HEK293 (cell line): ENCODE results near the gene DOCK1.
A peak's percentile ranks its signal among the peaks of the same experiment; 100 is the strongest.

Experiments used
- CTCF ChIA-PET: fragments of 350-600 bp; formaldehyde crosslinking; extraction: SDS; loops from one replicate; lab custom pipeline; 2021; ENCODE audit warnings: antibody characterized with exemption; lab: Yijun Ruan, JAX
- POLR2A ChIA-PET: fragments of 300-600 bp; formaldehyde crosslinking; extraction: SDS; loops from one replicate; lab custom pipeline; 2020; ENCODE audit warnings: antibody characterized with exemption, inconsistent platforms; lab: Yijun Ruan, JAX
- H3K27ac ChIP-seq: fragments of 200-500 bp; sonication (Bioruptor generic); 2 replicates; pipeline ENCODE4 v1.5.1; 2014; ENCODE audit warnings: low read depth, low read length, control low read depth, inconsistent platforms; ENCODE audit errors: extremely low read depth
- H3K36me3 ChIP-seq, 2 experiments: fragments of 200-500 bp in 1 of 2; sonication (Bioruptor generic) in 1 of 2; 1 replicate in 1 of 2; 2 replicates in 1 of 2; pipeline ENCODE4 v1.5.1; 2014 to 2017; ENCODE audit warnings: inconsistent platforms in 2 of 2, low read length in 2 of 2; ENCODE audit not compliant: control insufficient read depth in 2 of 2, insufficient read depth in 1 of 2
- H3K4me1 ChIP-seq: fragments of 200-500 bp; sonication (Bioruptor generic); 2 replicates; pipeline ENCODE4 v1.5.1; 2014; ENCODE audit warnings: mild to moderate bottlenecking, low read length, inconsistent platforms; ENCODE audit not compliant: control insufficient read depth, insufficient read depth
- H3K4me3 ChIP-seq: 2 replicates; pipeline ENCODE4 v1.5.1; 2011; ENCODE audit warnings: low read depth, mild to moderate bottlenecking, control low read depth, low read length, moderate library complexity
- H3K9me3 ChIP-seq: fragments of 200-500 bp; sonication (Bioruptor generic); 2 replicates; pipeline ENCODE4 v1.5.1; 2014; ENCODE audit warnings: low read depth, low read length, inconsistent platforms; ENCODE audit not compliant: control insufficient read depth, insufficient read depth
- GFI1B ChIP-seq: fragments of 450-650 bp; formaldehyde crosslinking; IDR thresholded peaks from 2 replicates; pipeline ENCODE4 v1.5.1; 2016; ENCODE audit warnings: missing biosample characterization, missing genetic modification characterization
- IKZF3 ChIP-seq: fragments of 450-650 bp; IDR thresholded peaks from 2 replicates; pipeline ENCODE4 v1.5.0; 2018; ENCODE audit warnings: missing biosample characterization, mild to moderate bottlenecking, missing genetic modification characterization, moderate library complexity
- REPIN1 ChIP-seq: fragments of 450-650 bp; formaldehyde crosslinking; IDR thresholded peaks from 2 replicates; pipeline ENCODE4 v1.5.1; 2017; ENCODE audit warnings: missing biosample characterization, missing genetic modification characterization, low read depth
- SP2 ChIP-seq: fragments of 450-650 bp; formaldehyde crosslinking; IDR thresholded peaks from 2 replicates; pipeline ENCODE4 v1.5.1; 2016; ENCODE audit warnings: missing biosample characterization, missing genetic modification characterization
- SP3 ChIP-seq: fragments of 450-650 bp; formaldehyde crosslinking; IDR thresholded peaks from 2 replicates; pipeline ENCODE4 v1.5.1; 2016; ENCODE audit warnings: missing biosample characterization, missing genetic modification characterization
- ZBTB11 ChIP-seq: fragments of 450-650 bp; formaldehyde crosslinking; conservative IDR thresholded peaks from 2 replicates; pipeline ENCODE4 v1.5.1; 2016; ENCODE audit warnings: low read depth, missing biosample characterization, missing genetic modification characterization
- ZBTB21 ChIP-seq: fragments of 450-650 bp; formaldehyde crosslinking; IDR thresholded peaks from 2 replicates; pipeline ENCODE4 v1.5.1; 2017; ENCODE audit warnings: missing biosample characterization, missing genetic modification characterization
- ZBTB8A ChIP-seq: fragments of 450-650 bp; formaldehyde crosslinking; IDR thresholded peaks from 2 replicates; pipeline ENCODE4 v1.5.1; 2016; ENCODE audit warnings: missing biosample characterization, missing genetic modification characterization
- ZNF132 ChIP-seq: fragments of 450-650 bp; formaldehyde crosslinking; IDR thresholded peaks from 2 replicates; pipeline ENCODE4 v1.5.1; 2017; ENCODE audit warnings: missing biosample characterization, missing genetic modification characterization, borderline replicate concordance
- ZNF138 ChIP-seq: fragments of 450-650 bp; formaldehyde crosslinking; IDR thresholded peaks from 2 replicates; pipeline ENCODE4 v1.5.1; 2016; ENCODE audit warnings: missing biosample characterization, missing genetic modification characterization, borderline replicate concordance
- ZNF140 ChIP-seq: fragments of 450-650 bp; formaldehyde crosslinking; IDR thresholded peaks from 2 replicates; pipeline ENCODE4 v1.5.1; 2016; ENCODE audit warnings: missing biosample characterization, missing genetic modification characterization
- ZNF174 ChIP-seq: fragments of 450-650 bp; formaldehyde crosslinking; IDR thresholded peaks from 2 replicates; pipeline ENCODE4 v1.5.0; 2017; ENCODE audit warnings: missing biosample characterization, mild to moderate bottlenecking, missing genetic modification characterization
- ZNF175 ChIP-seq: fragments of 450-650 bp; formaldehyde crosslinking; IDR thresholded peaks from 2 replicates; pipeline ENCODE4 v1.5.1; 2016; ENCODE audit warnings: missing biosample characterization, missing genetic modification characterization
- ZNF19 ChIP-seq: fragments of 450-650 bp; formaldehyde crosslinking; IDR thresholded peaks from 2 replicates; pipeline ENCODE4; 2016; ENCODE audit warnings: missing biosample characterization, missing genetic modification characterization, low read depth
- ZNF280D ChIP-seq: fragments of 450-650 bp; formaldehyde crosslinking; IDR thresholded peaks from 2 replicates; pipeline ENCODE4 v1.5.1; 2016; ENCODE audit warnings: missing biosample characterization, missing genetic modification characterization
- ZNF311 ChIP-seq: fragments of 450-650 bp; formaldehyde crosslinking; IDR thresholded peaks from 2 replicates; pipeline ENCODE4 v1.5.1; 2017; ENCODE audit warnings: missing biosample characterization, missing genetic modification characterization, borderline replicate concordance
- ZNF560 ChIP-seq: fragments of 450-650 bp; formaldehyde crosslinking; IDR thresholded peaks from 2 replicates; pipeline ENCODE4 v1.5.1; 2017; ENCODE audit warnings: missing biosample characterization, missing genetic modification characterization, borderline replicate concordance
- ZNF623 ChIP-seq: fragments of 450-650 bp; formaldehyde crosslinking; IDR thresholded peaks from 2 replicates; pipeline ENCODE4 v1.5.1; 2016; ENCODE audit warnings: missing biosample characterization, missing genetic modification characterization
- ZNF843 ChIP-seq: fragments of 450-650 bp; formaldehyde crosslinking; IDR thresholded peaks from 2 replicates; pipeline ENCODE4 v1.5.1; 2016; ENCODE audit warnings: missing biosample characterization, missing genetic modification characterization
- ZXDB ChIP-seq: fragments of 450-650 bp; formaldehyde crosslinking; IDR thresholded peaks from 2 replicates; pipeline ENCODE4 v1.5.1; 2016; ENCODE audit warnings: missing biosample characterization, missing genetic modification characterization
- TF ChIP-seq, protein P1 (sequence below): fragments of 450-650 bp; formaldehyde crosslinking; IDR thresholded peaks from 2 replicates; pipeline ENCODE4; 2016; ENCODE audit warnings: missing biosample characterization, missing genetic modification characterization
- TF ChIP-seq, protein P2 (sequence below): fragments of 450-650 bp; formaldehyde crosslinking; IDR thresholded peaks from 2 replicates; pipeline ENCODE4 v1.5.1; 2016; ENCODE audit warnings: missing biosample characterization, missing genetic modification characterization
- TF ChIP-seq, protein P3 (sequence below): fragments of 450-650 bp; formaldehyde crosslinking; IDR thresholded peaks from 2 replicates; pipeline ENCODE4 v1.5.1; 2017; ENCODE audit warnings: missing biosample characterization, mild to moderate bottlenecking, missing genetic modification characterization, moderate library complexity

Gene DOCK1

GRCh38 chr10:127035827-127036226 lies 130.6 kb downstream of the DOCK1 start (continued):
- TF ChIP-seq ZNF560 (tag by site-specific recombination) (peak; percentile 49; the same call in 1 of the 2 replicates), ZNF623 (tag by site-specific recombination) (peak; percentile 67), ZBTB11 (tag by site-specific recombination) (peak; percentile 64), GFI1B (no peak), ZBTB8A (tag by site-specific recombination) (peak; percentile 57), ZNF843 (tag by site-specific recombination) (no peak), ZNF19 (tag by site-specific recombination) (0 out of 2 replicates have a peak, but pooled peaks have one; percentile 35), SP2 (tag by site-specific recombination) (no peak), ZNF311 (tag by site-specific recombination) (no peak), ZXDB (tag by site-specific recombination) (0 out of 2 replicates have a peak, but pooled peaks have one; percentile 34), ZNF174 (tag by site-specific recombination) (no peak), ZNF138 (tag by site-specific recombination) (0 out of 2 replicates have a peak, but pooled peaks have one; percentile 27), ZNF140 (tag by site-specific recombination) (0 out of 2 replicates have a peak, but pooled peaks have one; percentile 65), SP3 (tag by site-specific recombination) (no peak), IKZF3 (tag by site-specific recombination) (no peak)
- TF ChIP-seq, protein P1, sequence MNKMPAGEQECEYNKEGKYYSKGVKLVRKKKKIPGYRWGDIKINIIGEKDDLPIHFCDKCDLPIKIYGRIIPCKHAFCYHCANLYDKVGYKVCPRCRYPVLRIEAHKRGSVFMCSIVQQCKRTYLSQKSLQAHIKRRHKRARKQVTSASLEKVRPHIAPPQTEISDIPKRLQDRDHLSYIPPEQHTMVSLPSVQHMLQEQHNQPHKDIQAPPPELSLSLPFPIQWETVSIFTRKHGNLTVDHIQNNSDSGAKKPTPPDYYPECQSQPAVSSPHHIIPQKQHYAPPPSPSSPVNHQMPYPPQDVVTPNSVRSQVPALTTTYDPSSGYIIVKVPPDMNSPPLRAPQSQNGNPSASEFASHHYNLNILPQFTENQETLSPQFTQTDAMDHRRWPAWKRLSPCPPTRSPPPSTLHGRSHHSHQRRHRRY (tag by site-specific recombination), result no peak
- TF ChIP-seq, protein P2, sequence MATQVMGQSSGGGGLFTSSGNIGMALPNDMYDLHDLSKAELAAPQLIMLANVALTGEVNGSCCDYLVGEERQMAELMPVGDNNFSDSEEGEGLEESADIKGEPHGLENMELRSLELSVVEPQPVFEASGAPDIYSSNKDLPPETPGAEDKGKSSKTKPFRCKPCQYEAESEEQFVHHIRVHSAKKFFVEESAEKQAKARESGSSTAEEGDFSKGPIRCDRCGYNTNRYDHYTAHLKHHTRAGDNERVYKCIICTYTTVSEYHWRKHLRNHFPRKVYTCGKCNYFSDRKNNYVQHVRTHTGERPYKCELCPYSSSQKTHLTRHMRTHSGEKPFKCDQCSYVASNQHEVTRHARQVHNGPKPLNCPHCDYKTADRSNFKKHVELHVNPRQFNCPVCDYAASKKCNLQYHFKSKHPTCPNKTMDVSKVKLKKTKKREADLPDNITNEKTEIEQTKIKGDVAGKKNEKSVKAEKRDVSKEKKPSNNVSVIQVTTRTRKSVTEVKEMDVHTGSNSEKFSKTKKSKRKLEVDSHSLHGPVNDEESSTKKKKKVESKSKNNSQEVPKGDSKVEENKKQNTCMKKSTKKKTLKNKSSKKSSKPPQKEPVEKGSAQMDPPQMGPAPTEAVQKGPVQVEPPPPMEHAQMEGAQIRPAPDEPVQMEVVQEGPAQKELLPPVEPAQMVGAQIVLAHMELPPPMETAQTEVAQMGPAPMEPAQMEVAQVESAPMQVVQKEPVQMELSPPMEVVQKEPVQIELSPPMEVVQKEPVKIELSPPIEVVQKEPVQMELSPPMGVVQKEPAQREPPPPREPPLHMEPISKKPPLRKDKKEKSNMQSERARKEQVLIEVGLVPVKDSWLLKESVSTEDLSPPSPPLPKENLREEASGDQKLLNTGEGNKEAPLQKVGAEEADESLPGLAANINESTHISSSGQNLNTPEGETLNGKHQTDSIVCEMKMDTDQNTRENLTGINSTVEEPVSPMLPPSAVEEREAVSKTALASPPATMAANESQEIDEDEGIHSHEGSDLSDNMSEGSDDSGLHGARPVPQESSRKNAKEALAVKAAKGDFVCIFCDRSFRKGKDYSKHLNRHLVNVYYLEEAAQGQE, result 0 out of 2 replicates have a peak, but pooled peaks have one; percentile 43

DNA sequence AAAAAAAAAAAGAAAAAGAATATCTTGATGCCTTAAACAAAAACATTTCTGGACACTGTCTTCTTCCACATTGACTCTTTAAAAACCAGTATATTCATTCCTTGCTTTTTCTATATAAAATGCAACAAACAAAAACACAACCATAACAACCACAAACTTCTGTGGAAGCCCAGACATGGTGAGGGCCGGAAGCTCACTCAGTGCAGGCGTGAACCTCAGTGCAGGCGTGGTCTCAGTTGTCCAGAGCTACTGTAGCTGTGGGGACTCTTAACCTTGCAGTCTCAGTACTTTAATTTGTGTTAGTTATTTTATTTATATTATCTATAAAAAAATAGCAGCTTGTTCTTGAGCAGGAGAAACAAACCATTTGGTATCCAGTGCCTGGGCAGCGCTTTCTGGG lies 131.8 kb downstream of the DOCK1 start:
- Histone ChIP-seq H3K9me3 (no peaks in the 10 kb centered on the region), H3K36me3 (peaks cover 12 to 78% of the 10 kb centered on the region in 2 experiments; a peak in 2 of 3 replicates), H3K4me1 (no peaks in the 10 kb centered on the region), H3K27ac (no peak overlapping the region), H3K4me3 (no peak overlapping the region)
- ChIA-PET POLR2A (no interaction called here), CTCF (interaction anchor here (0.6 kb wide), 1 partner anchor 726 kb away, joined by 4 read pairs; no protein-coding TSS in a partner anchor)
- TF ChIP-seq, protein P1 (tag by site-specific recombination), result no peak
- TF ChIP-seq REPIN1 (tag by site-specific recombination), result no peak
- no peak for TF ChIP-seq ZNF175 (tag by site-specific recombination)
- TF ChIP-seq, protein P3, sequence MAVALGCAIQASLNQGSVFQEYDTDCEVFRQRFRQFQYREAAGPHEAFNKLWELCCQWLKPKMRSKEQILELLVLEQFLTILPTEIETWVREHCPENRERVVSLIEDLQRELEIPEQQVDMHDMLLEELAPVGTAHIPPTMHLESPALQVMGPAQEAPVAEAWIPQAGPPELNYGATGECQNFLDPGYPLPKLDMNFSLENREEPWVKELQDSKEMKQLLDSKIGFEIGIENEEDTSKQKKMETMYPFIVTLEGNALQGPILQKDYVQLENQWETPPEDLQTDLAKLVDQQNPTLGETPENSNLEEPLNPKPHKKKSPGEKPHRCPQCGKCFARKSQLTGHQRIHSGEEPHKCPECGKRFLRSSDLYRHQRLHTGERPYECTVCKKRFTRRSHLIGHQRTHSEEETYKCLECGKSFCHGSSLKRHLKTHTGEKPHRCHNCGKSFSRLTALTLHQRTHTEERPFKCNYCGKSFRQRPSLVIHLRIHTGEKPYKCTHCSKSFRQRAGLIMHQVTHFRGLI (tag by site-specific recombination), result no peak
- no peak for TF ChIP-seq ZNF138 (tag by site-specific recombination)
- TF ChIP-seq ZNF132 (tag by site-specific recombination), result no peak
- TF ChIP-seq ZBTB21 (tag by site-specific recombination), result no peak
- no peak for TF ChIP-seq ZNF280D
